ENCODE results near the gene SFI1.
"Not testable (repeated sequence)": the region's sequence is repeated elsewhere in the genome, so short reads cannot be mapped to it uniquely, and the experiment has no call there.

The SFI1 gene

DNA sequence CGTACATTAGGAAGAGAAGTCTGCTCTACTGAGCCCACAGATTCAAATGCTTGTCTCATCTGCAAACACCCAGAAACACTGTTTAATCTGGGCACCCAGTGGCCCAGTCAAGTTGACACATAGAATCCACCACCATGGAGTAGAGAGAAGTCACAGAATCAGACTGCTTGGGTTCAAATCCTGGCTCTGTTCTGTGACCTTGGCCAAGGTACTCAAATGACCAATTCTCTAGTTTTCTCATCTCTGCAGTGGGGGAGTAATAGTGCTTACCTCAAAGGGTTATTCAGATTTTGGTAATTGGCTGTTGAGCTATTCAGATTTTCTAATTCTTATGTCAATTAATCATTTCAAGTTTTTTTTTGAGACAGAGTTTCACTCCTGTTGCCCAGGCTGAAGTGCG is 93.8 kb downstream of the SFI1 start:
- DNase-seq: not testable (repeated sequence)

DNA sequence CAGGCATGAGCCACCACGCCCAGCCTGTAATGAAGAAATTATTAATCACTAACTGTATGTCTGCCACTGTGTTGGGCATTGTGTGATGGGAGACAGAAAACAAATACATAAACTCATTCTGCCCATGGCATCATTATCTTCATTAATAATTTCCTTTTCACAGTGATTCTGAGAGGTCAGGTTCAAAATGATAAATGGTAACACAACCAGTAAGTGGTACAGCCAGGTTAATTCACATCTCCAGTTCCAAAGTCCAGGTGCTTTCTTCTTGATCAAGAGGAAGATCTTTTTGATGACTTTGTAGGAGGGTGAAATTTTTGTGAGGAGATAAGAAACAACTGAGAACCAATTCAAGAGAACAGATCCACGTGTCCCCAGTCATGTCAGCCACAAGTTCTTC is 98.9 kb downstream of the SFI1 start:
- no peak for DNase-seq

DNA sequence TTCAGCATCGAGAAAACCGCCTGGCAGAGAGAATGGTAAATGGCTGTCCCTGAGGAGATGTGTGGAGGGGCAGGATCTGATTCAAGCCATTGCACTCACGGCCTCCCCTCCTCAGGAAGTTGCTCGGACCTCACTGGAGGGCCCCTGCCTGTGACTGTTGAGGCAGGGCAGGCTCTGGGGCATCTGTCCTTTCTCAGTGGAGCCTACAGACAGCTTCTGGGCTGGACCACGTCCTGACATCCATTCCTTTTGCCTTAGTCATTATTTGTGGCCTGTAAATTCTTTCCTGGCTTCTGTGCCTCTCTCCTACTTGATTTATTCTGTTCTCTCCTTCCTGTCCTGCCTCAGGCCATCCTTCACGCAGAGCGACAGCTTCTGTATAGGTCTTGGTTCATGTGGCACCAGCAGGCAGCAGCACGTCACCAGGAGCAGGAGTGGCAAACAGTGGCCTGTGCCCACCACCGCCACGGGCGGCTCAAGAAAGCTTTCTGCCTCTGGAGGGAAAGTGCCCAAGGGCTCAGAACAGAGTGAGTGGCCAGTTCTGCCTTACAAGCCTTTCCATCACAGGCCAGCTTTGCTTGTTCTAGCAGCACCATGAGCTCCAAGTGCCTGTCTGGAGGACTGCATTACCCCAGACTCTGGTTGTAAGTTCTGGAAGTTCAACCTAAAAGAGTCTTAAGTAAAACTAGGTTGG is 106.1 kb downstream of the SFI1 start:
- DNase-seq: no peak

DNA sequence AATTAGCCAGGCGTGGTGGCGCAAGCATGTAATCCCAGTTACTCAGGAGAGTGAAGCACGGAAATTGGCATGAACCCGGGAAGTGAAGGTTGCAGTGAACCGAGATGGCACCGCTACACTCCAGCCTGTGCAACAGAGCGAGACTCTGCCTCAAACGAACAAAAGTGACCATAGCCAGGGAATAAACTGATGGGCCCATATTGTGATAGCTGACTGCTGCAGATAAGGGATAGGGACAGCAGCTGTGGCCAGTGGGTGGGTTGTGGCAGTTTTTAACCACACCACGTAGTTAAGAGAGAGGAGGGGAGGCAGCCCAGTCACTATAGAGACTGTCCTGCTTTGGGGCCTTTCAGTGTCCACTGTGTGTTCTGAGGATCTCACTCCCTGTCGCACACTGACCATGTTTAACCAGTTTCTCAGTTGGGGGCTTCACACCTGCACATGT is 106.8 kb downstream of the SFI1 start:
- no peak for DNase-seq

DNA sequence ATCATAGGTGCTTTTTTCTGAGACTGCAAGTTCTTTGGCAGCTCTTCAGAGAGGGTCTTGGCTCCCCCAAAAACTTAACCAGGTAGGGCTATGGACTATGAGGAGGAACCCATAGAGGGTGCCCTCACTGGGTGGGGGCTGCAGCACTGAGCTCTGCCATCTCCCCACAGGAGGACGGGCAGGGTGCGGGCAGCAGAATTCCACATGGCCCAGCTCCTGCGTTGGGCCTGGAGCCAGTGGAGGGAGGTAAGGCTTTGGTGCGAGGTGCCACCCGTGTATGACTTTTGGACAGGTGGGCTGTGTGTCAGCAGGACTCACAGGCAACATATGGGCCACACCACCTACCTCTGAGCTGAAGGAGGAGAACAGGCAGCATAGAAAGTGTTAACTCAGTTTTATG is 107.2 kb downstream of the SFI1 start:
- DNase-seq: no peak

DNA sequence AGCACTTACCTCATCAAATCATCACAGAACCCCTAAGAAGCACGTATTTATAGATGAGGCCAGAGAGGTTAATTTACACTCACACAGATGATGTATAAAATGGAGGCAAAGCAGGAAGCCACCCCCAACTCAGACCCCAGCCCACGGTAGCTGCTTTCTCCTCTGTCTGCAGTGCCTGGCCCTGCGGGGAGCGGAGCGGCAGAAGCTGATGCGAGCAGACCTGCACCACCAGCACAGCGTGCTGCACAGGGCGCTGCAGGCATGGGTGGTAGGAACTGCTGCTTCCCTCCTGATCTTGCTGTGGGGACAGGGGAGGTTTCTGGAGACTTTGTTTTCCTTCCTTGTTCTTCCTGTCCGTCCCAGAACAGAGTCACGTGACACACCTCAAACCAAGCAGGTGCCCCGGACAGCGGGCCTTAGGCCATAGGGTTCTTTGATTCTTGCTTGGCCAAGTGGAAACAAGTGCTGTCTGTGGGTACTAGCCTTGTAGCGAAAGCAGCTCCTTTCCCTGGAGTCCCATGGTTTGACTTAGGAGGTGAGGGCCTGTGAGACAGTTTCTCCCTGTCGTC is 107.9 kb downstream of the SFI1 start:
- no peak for DNase-seq

DNA sequence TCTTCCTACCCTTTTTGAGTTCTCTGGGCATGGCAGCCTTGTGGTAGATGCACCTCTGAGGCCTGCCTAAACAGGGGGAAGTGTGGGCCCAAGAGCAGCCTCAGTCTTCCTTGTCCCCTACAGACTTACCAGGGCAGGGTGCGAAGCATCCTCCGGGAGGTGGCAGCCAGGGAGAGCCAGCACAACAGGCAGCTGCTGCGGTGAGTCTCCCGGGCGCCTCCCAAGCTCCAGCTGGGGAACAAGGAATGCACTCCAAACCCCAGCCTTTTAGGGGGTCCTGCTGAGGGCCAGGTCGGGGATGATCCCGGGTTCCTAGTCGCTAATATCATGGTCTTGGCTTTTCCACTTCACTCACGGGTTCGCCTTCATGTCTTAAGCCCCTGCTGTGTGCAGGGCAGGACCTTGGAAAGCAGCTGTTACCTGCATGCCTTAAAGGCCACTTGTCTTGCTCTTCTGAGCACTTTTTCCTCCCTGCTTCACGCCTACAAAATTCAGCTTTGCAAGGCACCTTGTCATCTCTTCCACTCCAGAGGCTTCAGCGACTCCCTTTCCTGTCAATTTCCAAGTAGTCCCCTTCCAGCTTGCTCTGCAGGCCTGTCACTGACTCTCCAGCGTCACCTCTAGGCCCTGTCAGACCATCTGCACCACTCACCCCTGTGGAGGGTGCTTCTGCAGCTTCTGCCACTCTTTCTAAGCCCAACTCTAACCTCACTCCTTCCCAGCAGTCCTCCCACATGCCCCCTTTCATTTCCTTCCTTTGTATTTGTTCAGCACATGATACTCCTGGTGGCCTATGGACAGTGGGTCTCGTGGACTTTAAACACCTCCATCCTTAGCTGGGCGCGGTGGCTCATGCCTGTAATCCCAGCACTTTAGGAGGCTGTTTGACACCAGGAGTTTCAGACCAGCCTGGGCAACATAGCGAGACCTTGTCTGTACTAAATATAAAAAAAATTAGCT is 108.7 kb downstream of the SFI1 start:
- DNase-seq: no peak

DNA sequence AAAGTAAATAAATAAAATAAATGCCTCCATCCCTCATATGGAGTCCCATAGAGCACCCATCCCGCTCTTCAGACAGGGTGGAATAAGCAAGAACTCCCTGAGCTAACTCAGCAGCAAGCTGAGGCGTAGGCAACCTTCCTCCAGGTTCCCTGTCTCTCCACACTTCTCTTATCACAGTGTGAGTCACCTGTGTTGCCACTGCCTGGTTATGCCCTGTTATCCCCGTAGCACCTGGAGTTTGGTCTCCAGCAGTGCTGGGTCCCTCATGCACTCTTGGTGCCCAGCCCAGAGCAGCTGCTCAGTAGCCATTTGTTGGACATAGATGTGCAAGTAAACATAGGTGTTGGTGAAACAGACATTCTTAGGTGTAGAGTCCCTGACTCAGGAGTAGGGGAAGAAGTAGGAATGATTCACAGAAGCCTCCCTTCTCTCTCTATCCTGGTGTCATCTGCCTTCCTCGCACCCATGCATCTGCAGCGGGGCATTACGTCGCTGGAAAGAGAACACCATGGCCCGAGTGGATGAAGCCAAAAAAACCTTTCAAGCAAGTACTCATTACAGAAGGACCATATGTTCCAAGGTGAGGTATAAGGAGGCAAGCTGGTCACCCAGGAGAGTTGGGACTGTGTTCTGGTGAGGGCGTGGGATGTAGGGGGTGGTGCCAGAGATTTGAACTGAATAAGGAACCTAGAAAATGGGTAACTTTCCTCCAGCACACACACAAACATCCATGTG is 109.7 kb downstream of the SFI1 start:
- no peak for DNase-seq

DNA sequence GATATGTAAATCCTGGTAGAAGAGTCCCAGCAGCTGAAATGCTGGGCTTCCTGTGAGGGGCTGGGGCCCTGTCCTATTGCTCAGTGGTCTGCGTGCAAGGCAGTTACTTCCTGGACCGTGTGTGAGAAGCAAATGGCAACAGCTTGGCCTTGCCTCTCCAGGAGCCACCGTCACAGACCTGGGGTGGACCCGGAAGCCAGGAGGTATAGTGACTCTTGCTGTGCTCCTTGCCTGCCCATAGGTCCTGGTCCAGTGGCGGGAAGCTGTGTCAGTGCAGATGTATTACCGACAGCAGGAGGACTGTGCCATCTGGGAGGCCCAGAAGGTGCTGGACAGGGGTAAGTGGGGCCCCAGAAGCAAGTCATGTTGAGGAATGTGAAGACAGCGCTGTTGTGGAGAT is 111.4 kb downstream of the SFI1 start:
- no peak for DNase-seq

DNA sequence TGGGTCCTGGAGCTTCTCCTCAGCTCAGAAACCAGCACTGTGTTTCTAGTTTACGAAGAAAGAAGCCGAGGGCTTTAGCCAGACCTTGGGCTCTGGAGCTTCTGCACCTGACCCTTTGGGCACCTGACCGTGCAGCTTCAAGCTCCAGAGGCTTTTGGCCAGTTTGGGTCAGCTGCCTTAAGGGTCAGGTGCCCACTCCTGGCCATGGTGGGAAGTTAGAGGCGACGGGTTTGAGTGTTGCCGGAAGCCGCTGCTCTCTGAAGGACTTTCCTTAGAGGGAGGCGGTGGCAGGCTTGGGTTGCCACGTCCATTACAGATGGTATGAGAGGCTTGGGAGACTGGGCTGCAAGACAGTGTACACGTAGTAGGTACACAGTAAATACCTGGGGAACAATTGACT is 113.4 kb downstream of the SFI1 start:
- DNase-seq: no peak

DNA sequence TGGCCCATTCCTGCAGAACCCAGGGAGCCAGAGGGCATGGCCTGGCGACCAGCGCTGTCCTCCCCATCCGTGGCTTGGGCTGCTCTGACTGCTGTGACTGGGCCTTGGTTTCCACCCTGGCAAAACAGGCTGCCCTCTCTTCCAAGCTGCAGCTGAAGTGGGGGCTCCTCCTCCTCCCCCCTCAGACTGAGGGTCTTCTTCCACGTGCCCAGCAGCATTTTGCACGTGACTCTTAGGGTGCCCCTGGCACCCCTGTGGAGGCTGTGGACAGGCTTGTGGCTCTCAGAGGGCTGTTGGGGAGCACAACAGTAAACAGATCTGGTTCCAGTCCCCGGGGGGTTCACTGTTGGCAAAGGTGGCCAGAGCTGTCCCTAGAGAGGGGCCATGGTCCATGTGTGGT is 114.3 kb downstream of the SFI1 start:
- DNase-seq: no peak

DNA sequence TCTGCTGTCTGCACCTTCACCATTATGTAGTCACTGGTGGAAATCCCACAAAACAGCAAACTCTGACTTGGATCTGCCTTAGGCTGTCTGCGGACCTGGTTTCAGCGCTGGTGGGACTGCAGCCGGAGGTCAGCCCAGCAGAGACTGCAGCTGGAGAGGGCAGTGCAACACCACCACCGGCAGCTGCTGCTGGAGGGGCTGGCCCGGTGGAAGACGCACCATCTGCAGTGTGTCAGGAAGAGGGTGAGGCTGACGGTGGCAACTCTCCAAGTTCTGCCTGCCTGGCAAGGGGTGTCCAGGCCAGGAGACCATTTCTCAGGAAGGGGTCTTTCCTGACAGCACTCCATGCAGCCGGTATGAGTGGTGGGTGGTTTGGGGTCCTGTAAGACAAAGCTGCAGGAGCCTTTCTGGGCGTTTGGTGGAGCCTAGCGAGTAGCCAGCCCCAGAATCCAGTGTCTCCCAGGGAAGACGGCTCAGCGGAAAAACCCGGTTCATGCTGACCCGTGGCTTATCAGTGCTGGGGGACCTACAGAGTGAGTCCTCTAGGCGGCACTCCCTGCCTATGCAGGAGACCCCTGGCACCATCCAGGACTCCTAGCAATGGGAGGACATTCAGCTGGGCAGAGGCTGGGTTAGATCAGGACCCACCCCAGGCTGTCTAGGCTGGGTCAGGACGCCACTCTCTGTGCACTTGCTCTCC is 114.9 kb downstream of the SFI1 start:
- DNase-seq: no peak

DNA sequence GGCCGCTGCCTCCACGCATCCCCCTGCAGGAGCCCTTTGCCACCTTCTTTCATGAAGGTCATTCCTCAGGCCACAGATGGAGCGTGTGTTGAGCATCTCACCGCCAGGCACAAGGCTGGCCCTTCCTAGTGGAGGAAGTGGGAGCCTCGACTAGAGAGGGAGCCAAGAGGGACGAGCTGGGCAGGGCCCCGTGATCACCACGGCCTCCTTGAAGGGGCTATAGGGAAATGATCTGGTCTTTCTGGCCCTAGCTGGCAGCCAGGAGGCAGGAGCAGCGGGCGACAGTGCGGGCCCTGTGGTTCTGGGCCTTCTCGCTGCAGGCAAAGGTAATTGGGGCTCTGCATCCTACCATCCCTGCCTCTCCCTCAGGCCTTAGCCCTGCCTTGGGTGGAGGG is 116.6 kb downstream of the SFI1 start:
- no peak for DNase-seq

DNA sequence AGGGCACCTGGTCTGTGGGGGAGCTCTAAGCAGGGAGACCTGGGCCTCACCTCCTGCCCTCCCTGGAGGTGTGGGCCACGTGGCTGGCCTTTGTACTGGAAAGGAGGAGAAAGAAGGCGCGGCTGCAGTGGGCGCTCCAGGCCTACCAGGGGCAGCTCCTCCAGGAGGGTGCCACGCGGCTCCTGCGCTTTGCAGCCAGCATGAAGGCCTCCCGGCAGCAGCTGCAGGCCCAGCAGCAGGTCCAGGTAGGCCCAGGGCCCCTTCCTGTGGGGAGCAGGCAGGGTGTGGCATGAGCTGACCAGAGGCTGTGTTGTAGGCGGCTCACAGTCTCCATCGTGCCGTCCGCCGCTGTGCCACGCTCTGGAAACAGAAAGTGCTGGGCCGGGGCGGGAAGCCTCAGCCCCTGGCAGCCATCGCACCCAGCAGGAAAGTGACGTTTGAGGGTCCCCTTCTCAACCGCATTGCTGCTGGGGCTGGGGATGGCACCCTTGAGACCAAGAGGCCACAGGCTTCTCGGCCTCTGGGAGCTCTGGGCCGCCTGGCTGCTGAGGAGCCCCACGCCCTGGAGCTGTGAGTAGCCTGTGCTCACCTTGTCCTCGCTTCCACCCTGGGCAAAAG is 117.1 kb downstream of the SFI1 start:
- no peak for DNase-seq

DNA sequence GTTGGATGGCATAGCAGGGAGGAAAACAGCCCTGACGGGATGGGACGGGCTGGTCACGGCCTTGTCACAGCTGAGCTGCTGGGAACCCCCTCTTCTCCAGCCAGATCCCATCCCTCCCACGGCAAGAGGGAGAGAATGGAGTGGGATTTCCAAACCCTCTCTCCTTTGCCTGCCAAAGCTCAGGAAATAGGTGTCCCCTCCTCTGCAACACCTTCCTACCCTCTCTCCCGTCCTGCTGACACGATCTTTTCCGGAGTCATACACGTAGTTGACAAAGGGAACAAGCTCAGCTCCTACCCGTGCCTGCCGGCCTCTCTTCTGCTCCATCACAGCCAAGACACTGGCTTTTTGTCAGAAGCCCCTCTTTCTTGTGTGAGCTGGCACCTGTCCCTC is 117.6 kb downstream of the SFI1 start:
- DNase-seq: no peak

DNA sequence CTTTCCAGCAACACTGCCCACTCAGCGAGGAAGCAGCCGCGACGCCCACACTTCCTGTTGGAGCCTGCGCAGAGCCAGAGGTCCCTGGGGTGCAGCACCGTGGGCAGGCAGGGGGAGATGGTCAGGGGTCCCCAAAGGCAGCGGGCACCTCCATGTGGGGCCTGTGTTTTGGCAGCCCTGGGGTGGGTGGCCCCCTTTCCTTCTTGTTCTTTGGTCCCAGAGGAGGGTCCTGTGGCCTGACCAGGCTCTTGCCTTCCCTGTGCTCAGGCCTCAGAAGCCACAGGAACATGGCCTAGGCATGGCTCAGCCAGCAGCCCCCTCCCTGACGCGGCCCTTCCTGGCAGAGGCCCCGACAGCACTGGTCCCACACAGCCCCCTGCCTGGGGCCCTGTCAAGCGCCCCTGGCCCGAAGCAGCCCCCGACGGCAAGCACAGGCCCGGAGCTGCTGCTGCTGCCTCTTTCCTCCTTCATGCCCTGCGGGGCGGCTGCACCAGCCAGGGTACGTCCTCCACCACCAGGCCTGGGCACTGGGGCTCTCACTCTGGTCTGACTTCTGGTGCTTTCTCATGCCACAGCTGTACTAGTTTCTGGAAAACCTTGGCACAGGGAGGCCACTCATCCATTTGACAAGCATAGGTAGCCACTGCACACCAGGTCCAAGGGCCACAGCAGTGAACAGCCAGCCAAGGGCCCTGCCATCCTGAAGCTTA is 118.6 kb downstream of the SFI1 start:
- DNase-seq: no peak

DNA sequence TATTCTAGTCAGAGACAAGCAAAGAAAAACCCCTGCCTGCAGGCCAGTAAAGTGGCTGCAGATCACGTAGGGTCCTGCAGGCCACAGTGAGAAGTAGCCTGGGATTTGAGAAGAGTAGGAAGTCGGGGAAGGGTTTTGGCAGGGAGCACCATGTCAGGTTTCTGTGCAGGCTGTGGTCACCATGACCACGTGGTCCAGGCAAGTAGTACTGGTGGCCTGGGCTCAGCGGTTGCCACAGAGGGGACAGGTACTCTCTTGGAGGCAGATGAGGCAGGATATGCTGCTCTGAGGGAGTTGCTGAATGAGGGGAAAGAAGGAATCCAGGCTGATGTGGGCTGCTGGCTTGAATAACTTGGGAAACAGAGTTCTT is 119.1 kb downstream of the SFI1 start:
- DNase-seq: no peak

DNA sequence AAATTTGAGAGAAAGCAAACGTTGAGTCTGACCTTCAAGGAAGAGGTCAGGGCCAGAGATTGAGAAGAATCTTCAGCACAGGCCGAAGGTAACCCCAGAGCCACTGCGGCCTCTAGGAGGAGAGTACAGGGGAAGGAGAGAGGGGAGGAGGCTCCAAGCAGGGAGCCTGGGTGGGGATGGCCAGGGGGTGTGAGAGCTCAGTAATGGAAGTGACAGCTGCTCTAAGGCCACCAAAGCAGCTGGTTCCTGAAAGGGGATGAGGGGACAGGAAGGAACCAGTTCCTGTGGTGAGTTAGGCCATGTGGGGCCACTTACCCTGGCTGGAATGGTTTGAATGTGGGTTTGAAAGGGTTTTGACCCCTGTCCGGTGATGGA is 119.6 kb downstream of the SFI1 start:
- DNase-seq: no peak

DNA sequence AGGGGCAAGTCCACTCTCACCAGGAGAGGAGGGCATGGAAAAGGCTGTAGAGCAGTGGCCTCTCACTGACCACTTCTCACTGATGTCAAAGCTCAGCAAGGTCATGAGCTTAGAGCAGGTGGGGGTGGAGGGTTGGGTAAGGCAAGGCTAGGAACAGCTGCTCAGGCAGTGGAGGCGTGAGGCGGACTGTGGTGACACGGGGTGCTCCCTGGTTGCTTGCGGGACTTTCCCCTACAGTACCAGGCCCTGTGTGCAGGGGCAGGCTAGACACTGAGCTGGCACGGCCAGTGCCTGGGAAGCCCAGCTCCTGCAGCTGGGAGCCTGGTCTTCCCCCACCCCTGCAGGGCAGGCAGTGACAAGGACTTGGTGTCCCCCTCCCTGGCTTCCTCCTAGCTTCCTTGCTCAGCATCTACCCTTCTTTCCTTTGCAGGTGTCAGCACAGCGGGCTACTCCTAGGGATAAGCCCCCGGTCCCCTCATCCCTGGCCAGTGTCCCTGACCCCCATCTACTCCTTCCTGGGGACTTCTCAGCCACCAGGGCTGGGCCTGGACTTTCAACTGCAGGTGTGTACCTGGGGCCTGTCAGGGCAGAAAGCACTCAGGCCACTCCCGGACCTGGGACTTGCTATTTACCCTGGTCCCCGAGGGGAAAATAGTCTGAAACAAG is 120.1 kb downstream of the SFI1 start:
- DNase-seq: no peak

DNA sequence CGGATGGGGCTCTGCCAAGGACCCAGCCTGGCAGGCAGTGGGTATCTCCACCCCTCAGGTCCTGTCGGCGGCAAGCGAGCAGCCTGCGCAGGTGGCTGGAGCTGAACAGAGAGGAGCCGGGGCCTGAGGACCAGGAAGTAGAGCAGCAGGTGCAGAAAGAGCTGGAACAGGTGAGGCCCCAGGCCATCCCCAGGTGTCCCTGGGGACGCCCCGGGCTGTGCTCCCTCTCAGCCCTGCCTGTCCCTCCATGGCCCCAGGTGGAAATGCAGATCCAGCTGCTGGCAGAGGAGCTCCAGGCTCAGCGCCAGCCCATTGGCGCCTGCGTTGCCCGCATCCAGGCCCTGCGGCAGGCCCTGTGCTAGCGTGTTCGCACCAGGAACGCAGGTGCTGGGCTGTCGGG is 121.7 kb downstream of the SFI1 start:
- peak; percentile 89 for DNase-seq
